Stomach (tissue), 9 donors: Measurements from ENCODE around the gene PROS1. TPM values are rescaled to one million over a fixed set of nuclear protein-coding genes. Genes with fewer than 3 reads are reported as not detected.

Experiments used
- DNase-seq, 2 donors: peaks; one replicate each; pipeline versions ENCODE4 v3.0.0 to v3.0.0-alpha.2; 2013 to 2019
- H3K27ac ChIP-seq, 5 donors: fragments of 200-600 bp in 4 of 5; sonication (generic) in 4 of 5; one replicate each; pipeline ENCODE4 v1.5.1; 2013 to 2019; ENCODE audit warnings: mild to moderate bottlenecking in 1 of 5, moderate library complexity in 1 of 5
- H3K27me3 ChIP-seq, 3 donors: fragments of 200-600 bp; sonication (generic); one replicate each; pipeline ENCODE4 v1.5.1; 2017 to 2019; ENCODE audit warnings: mixed run types in 1 of 3
- H3K36me3 ChIP-seq, 4 donors: fragments of 200-600 bp; sonication (generic); 1 replicate in 3 of 4; 2 replicates in 1 of 4; pipeline ENCODE4 v1.5.1; 2016 to 2019
- H3K4me1 ChIP-seq, 4 donors: fragments of 200-600 bp; sonication (generic); one replicate each; pipeline ENCODE4 v1.5.1; 2016 to 2019
- H3K4me3 ChIP-seq, 4 donors: fragments of 200-600 bp; sonication (generic) in 3 of 4; one replicate each; pipeline ENCODE4 v1.5.1; 2016 to 2019; ENCODE audit warnings: mild to moderate bottlenecking in 1 of 4
- H3K9me3 ChIP-seq, 4 donors: fragments of 200-600 bp; sonication (generic); one replicate each; pipeline ENCODE4 v1.5.1; 2016 to 2019
- CTCF ChIP-seq, 7 experiments: fragments of 450-650 bp in 4 of 7; fragments of 200-600 bp in 3 of 7; sonication (generic) in 3 of 7; IDR thresholded peaks; one replicate each; pipeline ENCODE4 v1.5.1; 2016 to 2019; ENCODE audit warnings: antibody characterized with exemption in 7 of 7, control low read depth in 2 of 7, mild to moderate bottlenecking in 1 of 7
- EP300 ChIP-seq: sonication (generic); formaldehyde crosslinking; IDR thresholded peaks from one replicate; pipeline ENCODE4 v1.6.1; 2017; ENCODE audit warnings: antibody characterized with exemption
- POLR2A ChIP-seq, 4 donors: fragments of 450-650 bp; IDR thresholded peaks; one replicate each; pipeline ENCODE4 v1.6.1; 2016; ENCODE audit warnings: antibody characterized with exemption in 4 of 4, control low read depth in 2 of 4, mild to moderate bottlenecking in 1 of 4, moderate library complexity in 1 of 4
- POLR2AphosphoS5 ChIP-seq, 3 donors: sonication (generic); formaldehyde crosslinking; IDR thresholded peaks; one replicate each; pipeline ENCODE4 v1.6.1; 2016; ENCODE audit warnings: antibody characterized with exemption in 3 of 3
- WGBS, 5 donors: extraction: QIAGEN DNeasy Blood & Tissue Kit in 3 of 5; methylation state at CpG; one replicate each; pipeline versions ENCODE4 v1.1.5 to v1.1.7; 2013 to 2018; 5-methylcytosine and 5-hydroxymethylcytosine counted together
- intact Hi-C: fragments of 100-400 bp; cut with DNase I; formaldehyde crosslinking; loops from one replicate; pipeline ENCODE4 v1.15.1; 2023; ENCODE audit warnings: low total_unique reads
- polyA plus RNA-seq, 3 donors: library from polyadenylated mRNA; stranded (reverse); fragments of 200-250 nt; gene quantifications; one replicate each; pipeline ENCODE4 v1.2.3, GENCODE V29; 2013
- total RNA-seq, 5 donors: library from RNA; depleted of rRNA; stranded (reverse); fragments of >200 nt; gene quantifications; one replicate each; pipeline versions ENCODE4 v1.1.0 to v1.2.3, GENCODE V29; 2014 to 2016
- donor health status: healthy with polysubstance abuse.
- donor health status: Bipolar disorder and iron deficiency.
- donor health status: healthy.

PROS1 gene
- total and polyA plus RNA-seq, 8 donors, result 2.2 to 37.5 (median 6.7) TPM

- Histone ChIP-seq H3K36me3 (peaks cover 0 to 11% (median 0%) of the 10 kb centered on the region in 4 donors), H3K9me3 (no peaks in the 10 kb centered on the region), H3K27me3 (no peaks in the 10 kb centered on the region), H3K27ac (no peak overlapping the region), H3K4me3 (no peak overlapping the region), H3K4me1 (peaks cover 0 to 8% (median 0%) of the 10 kb centered on the region in 4 donors)
- 78 to 92% (median 89%) methylated on average over 1 of the region's 1 CpG for WGBS, 5 donors
- no peak for DNase-seq
- no peak for TF ChIP-seq POLR2AphosphoS5 (IDR thresholded peaks at IDR 0.05)
- TF ChIP-seq EP300, result no peak
- no peak for TF ChIP-seq POLR2A (IDR thresholded peaks at IDR 0.05)
- no peak for TF ChIP-seq CTCF (IDR thresholded peaks at IDR 0.05)
- intact Hi-C loops, result no loop called here
These were observed 41.3 kb upstream of the PROS1 start for GRCh38 chr3:94015025-94015424.

DNA sequence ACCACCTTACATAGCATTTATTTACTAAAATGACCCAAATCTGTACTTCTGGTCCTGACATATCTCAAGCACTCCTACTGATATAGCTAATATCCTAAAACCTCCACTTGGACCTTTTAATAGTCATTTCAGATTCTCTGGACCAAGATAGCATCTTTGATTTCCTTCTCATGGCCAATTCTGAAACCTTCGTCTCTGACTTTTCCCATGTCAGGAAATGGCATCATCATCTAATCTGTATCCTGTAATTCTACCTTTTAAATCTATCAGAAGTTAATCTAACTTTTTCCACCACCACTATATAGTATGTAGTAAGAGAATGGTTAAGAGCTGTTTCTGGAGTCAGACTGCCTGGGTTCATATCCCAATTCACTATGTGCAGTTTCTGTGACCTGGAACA lies 38.5 kb upstream of the PROS1 start:
- no peak for DNase-seq
- H3K36me3 ChIP-seq, result peaks cover 0 to 11% (median 0%) of the 10 kb centered on the region in 4 donors
- intact Hi-C loops, result no loop called here
- 73 to 89% (median 82%) methylated on average over 1 of the region's 1 CpG for WGBS, 5 donors
- no peaks in the 10 kb centered on the region for H3K9me3 ChIP-seq
- TF ChIP-seq EP300 (no peak), POLR2AphosphoS5 (IDR thresholded peaks at IDR 0.05) (no peak), POLR2A (IDR thresholded peaks at IDR 0.05) (no peak), CTCF (IDR thresholded peaks at IDR 0.05) (no peak)
- H3K4me3 ChIP-seq, result no peak overlapping the region
- H3K27ac ChIP-seq, result no peak overlapping the region
- H3K4me1 ChIP-seq, result peaks cover 0 to 27% (median 4%) of the 10 kb centered on the region in 4 donors
- H3K27me3 ChIP-seq, result no peaks in the 10 kb centered on the region

DNA sequence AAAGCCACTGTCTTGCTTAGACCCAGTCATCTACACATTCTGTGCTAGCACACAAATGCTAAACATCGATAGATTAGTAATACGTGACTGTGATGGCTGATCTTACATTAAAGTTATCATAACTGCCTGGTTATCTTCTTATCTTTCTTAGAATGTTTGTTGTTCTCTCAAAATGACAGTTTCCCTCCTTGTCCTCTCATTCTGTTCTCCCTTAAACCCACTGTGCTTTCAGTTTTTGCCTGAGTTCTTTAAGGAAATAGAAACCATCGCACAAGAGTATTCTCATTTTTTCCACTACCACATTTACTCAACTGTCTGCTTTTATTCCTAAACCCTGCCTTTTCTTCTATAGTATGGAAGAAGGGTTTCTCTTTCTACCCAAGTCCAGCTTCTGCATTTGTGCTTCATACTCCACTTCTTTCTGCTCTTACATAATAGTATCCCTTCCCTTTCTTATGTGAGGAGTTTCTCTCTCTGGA lies 37.6 kb upstream of the PROS1 start:
- no peak overlapping the region for H3K27ac ChIP-seq
- peaks cover 0 to 36% (median 4%) of the 10 kb centered on the region in 4 donors for H3K4me1 ChIP-seq
- peaks cover 0 to 7% (median 0%) of the 10 kb centered on the region in 4 donors for H3K36me3 ChIP-seq
- WGBS, 5 donors, result 34 to 62% (median 52%) methylated on average over 3 of the region's 3 CpGs
- intact Hi-C loops, result no loop called here
- no peak for TF ChIP-seq EP300
- no peak for TF ChIP-seq POLR2A (IDR thresholded peaks at IDR 0.05)
- no peak for TF ChIP-seq CTCF (IDR thresholded peaks at IDR 0.05)
- no peak for TF ChIP-seq POLR2AphosphoS5 (IDR thresholded peaks at IDR 0.05)
- no peak for DNase-seq
- no peak overlapping the region for H3K4me3 ChIP-seq
- no peaks in the 10 kb centered on the region for H3K9me3 ChIP-seq
- no peaks in the 10 kb centered on the region for H3K27me3 ChIP-seq

- Histone ChIP-seq H3K9me3 (no peaks in the 10 kb centered on the region), H3K27me3 (no peaks in the 10 kb centered on the region), H3K27ac (no peak overlapping the region), H3K4me3 (no peak overlapping the region), H3K36me3 (peaks cover 0 to under 1% (median 0%) of the 10 kb centered on the region in 4 donors), H3K4me1 (peaks cover 0 to 51% (median 7%) of the 10 kb centered on the region in 4 donors)
- no peak for DNase-seq
- TF ChIP-seq EP300 (no peak), POLR2AphosphoS5 (IDR thresholded peaks at IDR 0.05) (no peak), POLR2A (IDR thresholded peaks at IDR 0.05) (no peak), CTCF (IDR thresholded peaks at IDR 0.05) (no peak)
- intact Hi-C loops, result no loop called here
- WGBS, 5 donors, result 80 to 94% (median 87%) methylated on average over 2 of the region's 2 CpGs
These were observed 35.9 kb upstream of the PROS1 start for GRCh38 chr3:94009608-94010007.
